Mucosa of rectum (tissue), 2 donors: ENCODE results near the gene ATXN1.
A peak's percentile ranks its signal among the peaks of the same experiment; 100 is the strongest.

Source experiments
- H3K27ac ChIP-seq, 2 donors: one replicate each; pipeline ENCODE4 v1.7.0; 2013; ENCODE audit warnings: inconsistent platforms in 2 of 2, low read depth in 2 of 2, low read length in 2 of 2
- H3K27me3 ChIP-seq, 2 donors: one replicate each; pipeline ENCODE4 v1.7.0; 2013; ENCODE audit warnings: low read length in 2 of 2; ENCODE audit not compliant: control insufficient read depth in 2 of 2, insufficient read depth in 2 of 2
- H3K36me3 ChIP-seq, 2 donors: one replicate each; pipeline ENCODE4 v1.7.0; 2013; ENCODE audit warnings: low read length in 2 of 2; ENCODE audit not compliant: control insufficient read depth in 2 of 2, insufficient read depth in 2 of 2
- H3K4me1 ChIP-seq, 2 donors: one replicate each; pipeline ENCODE4 v1.7.0; 2013; ENCODE audit warnings: low read length in 2 of 2, mild to moderate bottlenecking in 1 of 2; ENCODE audit not compliant: control insufficient read depth in 2 of 2, insufficient read depth in 2 of 2
- H3K4me3 ChIP-seq, 2 donors: one replicate each; pipeline ENCODE4 v1.7.0; 2013; ENCODE audit warnings: low read length in 2 of 2
- H3K9ac ChIP-seq, 2 donors: one replicate each; pipeline ENCODE4 v1.7.0; 2013; ENCODE audit warnings: low read length in 2 of 2, low read depth in 1 of 2, mild to moderate bottlenecking in 1 of 2
- H3K9me3 ChIP-seq, 2 donors: one replicate each; pipeline ENCODE4 v1.7.0; 2013; ENCODE audit warnings: low read length in 2 of 2; ENCODE audit not compliant: control insufficient read depth in 2 of 2
- donor health status: healthy.
- donor health status: Normal muscosa, but diverticular disease.

Gene ATXN1

DNA sequence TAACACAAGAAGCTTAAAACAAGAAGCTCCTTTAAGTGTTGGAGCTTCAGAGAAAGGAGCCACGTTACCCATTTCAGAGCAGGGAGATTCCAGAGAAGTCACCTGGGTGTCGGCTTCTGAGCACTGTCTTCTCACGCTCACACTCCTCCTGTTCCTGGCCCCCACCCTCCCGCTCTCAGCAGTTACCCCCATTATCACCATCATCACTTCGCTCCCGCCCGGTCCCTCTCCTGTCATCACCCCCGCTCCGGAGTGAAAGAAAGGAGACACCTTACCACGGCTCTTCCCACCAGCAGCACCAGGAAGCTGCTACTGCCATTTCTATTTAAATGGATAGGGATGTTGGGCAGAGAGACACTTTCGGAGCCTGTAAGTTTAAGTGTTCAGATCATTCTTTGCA is 399.0 kb downstream of the ATXN1 start:
- Histone ChIP-seq H3K36me3 (no peaks in the 10 kb centered on the region), H3K9ac (no peak overlapping the region), H3K27ac (no peak overlapping the region), H3K4me1 (no peaks in the 10 kb centered on the region), H3K4me3 (no peak overlapping the region), H3K27me3 (no peaks in the 10 kb centered on the region), H3K9me3 (no peaks in the 10 kb centered on the region)

DNA sequence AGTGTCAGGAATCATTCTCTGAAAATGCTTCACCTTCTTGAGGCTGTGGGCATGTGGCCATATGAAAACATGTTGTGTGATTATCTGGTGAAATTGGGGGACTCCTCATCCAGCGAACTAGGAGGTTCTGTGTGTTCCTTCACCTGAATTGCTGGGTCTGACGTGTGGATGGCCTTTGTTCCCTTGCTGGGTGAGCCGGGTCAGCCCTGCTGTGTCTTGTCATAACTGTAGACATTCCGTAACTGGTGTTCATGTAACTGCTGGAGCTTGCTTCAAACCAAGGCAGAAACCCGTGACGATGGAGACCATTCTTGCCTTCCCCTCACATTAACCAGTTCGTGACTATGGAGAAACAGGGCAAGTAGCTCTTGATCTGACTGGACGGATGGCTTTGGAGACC is 399.4 kb downstream of the ATXN1 start:
- no peaks in the 10 kb centered on the region for H3K4me1 ChIP-seq
- no peaks in the 10 kb centered on the region for H3K9me3 ChIP-seq
- no peak overlapping the region for H3K4me3 ChIP-seq
- no peak overlapping the region for H3K27ac ChIP-seq
- no peaks in the 10 kb centered on the region for H3K36me3 ChIP-seq
- no peaks in the 10 kb centered on the region for H3K27me3 ChIP-seq
- H3K9ac ChIP-seq, result no peak overlapping the region

DNA sequence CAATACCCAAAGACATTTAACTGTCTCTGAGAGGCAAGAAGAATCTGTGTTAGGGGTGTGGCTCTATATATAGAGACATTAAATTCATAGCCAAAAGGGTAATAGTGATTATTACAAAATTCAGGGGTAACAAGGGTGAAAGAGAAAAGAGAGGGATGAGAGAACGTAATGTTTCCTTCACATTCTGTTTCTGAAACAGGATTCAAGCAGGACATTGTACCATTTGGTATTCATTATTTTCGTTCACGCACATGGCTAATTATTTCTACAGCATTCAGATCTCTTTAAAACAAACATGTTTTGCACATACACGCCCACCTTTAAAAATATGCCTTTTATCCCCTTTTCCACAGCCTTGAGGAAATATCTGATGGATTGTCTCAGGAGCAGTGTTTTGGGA is 400.1 kb downstream of the ATXN1 start:
- H3K4me3 ChIP-seq, result no peak overlapping the region
- no peaks in the 10 kb centered on the region for H3K27me3 ChIP-seq
- H3K4me1 ChIP-seq, result no peaks in the 10 kb centered on the region
- H3K9me3 ChIP-seq, result no peaks in the 10 kb centered on the region
- no peaks in the 10 kb centered on the region for H3K36me3 ChIP-seq
- no peak overlapping the region for H3K9ac ChIP-seq
- no peak overlapping the region for H3K27ac ChIP-seq

DNA sequence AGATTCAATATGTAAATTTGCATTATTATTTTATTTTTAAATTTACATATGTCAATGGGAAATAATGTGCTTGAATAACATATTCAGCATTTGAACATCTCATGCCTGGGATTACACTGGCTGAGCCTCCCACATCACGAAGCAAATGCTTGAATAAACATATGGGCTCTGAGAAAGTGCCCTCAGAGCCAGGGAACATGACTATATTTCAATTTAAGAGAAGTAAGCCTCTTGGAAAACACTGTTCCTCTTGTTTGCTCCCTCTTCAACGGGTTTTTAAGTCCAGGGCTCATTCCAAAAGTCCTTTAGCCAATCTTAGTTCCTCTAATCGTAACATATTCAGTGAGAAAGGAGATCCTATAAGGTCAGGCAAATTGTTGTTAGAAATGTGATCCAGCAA is 400.9 kb downstream of the ATXN1 start:
- H3K4me1 ChIP-seq, result no peaks in the 10 kb centered on the region
- no peaks in the 10 kb centered on the region for H3K27me3 ChIP-seq
- no peaks in the 10 kb centered on the region for H3K9me3 ChIP-seq
- H3K4me3 ChIP-seq, result no peak overlapping the region
- no peak overlapping the region for H3K27ac ChIP-seq
- no peaks in the 10 kb centered on the region for H3K36me3 ChIP-seq
- H3K9ac ChIP-seq, result no peak overlapping the region

DNA sequence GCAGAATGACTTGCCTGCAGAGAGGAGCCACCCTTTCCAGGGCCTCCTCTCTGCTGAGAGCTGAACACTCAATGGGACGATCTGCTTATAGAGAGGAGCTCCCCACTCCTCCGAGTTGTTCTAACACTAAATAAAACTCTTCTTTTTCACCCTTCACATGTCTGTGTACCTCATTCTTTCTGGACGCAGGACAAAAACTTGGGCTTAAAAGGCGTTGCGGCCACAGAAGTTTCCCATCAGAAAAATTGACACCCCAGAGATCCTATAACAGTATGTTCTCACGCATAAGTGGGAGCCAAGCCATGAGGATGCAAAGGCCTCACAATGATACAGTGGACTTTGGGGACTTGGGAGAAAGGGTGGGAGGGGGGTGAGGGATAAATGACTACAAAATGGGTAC is 401.7 kb downstream of the ATXN1 start:
- Histone ChIP-seq H3K9ac (no peak overlapping the region), H3K36me3 (no peaks in the 10 kb centered on the region), H3K4me3 (no peak overlapping the region)

DNA sequence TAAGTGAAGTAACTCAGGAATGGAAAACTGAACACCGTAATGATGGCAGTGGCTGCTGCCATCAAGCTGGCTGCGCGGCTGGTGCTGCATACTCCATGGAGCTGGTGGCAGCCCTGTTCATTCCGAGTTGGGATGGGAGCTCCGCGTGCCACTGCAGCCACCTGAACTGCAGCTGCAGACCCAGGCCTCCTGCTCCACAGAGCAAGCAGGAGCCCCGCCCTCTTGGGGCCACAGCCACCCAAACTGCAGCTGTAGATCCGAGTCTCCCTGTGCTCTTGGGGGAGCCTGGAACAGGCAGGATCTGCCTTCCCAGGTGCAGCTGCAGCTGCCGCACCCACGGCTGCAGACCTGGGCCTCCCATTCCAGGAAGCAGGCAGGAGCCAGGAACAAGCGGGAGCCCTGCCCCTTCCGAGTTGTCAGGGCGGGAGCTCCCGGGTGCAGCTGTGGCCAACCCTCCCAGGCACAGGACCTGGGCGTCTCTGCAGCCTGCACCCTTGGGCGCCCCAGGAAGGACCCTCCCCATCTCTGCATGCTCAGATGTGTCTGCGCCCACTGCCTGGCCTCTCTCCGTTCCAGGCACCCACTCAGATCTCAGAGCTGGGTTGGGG is 402.6 kb downstream of the ATXN1 start:
- Histone ChIP-seq H3K4me1 (no peaks in the 10 kb centered on the region), H3K4me3 (peak overlapping the region in 1 of 2 donors; percentile 7), H3K36me3 (no peaks in the 10 kb centered on the region), H3K27me3 (no peaks in the 10 kb centered on the region), H3K9ac (no peak overlapping the region), H3K9me3 (no peaks in the 10 kb centered on the region), H3K27ac (no peak overlapping the region)

More for the DNA sequence above, 401.7 kb downstream of the ATXN1 start:
- Histone ChIP-seq H3K27ac (no peak overlapping the region), H3K4me1 (no peaks in the 10 kb centered on the region), H3K9me3 (no peaks in the 10 kb centered on the region), H3K27me3 (no peaks in the 10 kb centered on the region)

DNA sequence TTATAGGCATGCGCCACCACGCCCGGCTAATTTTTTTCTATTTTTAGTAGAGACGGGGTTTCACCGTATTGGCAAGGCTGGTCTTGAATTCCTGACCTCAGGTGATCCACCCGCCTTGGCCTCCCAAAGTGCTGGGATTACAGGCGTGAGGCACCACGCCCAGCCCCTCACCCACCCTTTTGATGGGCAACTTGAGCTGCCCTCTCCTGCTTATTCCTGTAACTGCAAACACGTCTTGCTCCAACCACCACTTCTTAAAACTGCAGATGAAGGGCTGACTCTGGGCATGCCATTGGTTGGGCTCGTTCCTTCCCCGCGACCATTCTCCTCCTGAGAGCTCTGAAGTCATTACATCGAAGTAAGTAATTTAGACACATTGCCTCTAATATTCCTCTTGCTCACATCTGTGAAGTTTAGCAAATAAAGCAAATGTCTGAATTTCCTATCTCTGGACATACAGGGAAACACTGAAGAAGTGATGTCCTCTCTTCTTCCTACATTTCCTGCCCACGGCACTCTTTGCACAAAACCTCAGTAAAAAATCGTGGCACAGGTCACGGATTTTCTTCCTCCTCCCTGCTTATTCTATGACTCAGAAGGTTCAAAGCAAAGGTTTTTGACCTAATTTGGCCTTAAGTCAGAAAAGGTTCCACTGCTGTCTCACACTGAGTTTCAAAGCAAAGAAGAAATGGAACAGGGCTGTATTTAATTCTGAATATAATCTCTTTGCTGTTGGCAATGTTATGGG is 405.4 kb downstream of the ATXN1 start:
- Histone ChIP-seq H3K27ac (no peak overlapping the region), H3K4me1 (no peaks in the 10 kb centered on the region), H3K36me3 (no peaks in the 10 kb centered on the region)

DNA sequence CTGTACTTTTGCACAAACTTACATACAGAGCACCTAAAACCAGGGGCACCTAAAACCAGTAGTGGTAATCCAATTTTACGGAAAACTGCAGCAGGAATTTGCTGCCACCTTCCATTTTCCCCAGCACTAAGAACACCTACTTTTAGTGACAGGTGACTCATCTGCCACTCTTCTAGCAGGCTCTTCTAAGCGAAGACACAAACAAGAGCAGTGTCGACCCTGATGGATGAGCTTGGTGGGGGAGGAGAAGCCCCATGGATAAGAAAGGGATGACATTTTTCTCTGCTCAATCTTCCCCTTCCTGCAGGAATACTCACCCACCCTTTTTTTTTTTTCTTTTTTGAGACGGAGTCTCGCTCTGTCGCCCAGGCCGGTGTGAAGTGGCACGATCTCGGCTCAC is 406.0 kb downstream of the ATXN1 start:
- no peak overlapping the region for H3K27ac ChIP-seq
- H3K4me3 ChIP-seq, result no peak overlapping the region
- H3K9ac ChIP-seq, result no peak overlapping the region
- H3K9me3 ChIP-seq, result no peaks in the 10 kb centered on the region
- H3K4me1 ChIP-seq, result no peaks in the 10 kb centered on the region
- H3K36me3 ChIP-seq, result no peaks in the 10 kb centered on the region
- no peaks in the 10 kb centered on the region for H3K27me3 ChIP-seq

More for the DNA sequence above, 405.4 kb downstream of the ATXN1 start:
- Histone ChIP-seq H3K9me3 (no peaks in the 10 kb centered on the region), H3K27me3 (no peaks in the 10 kb centered on the region), H3K4me3 (no peak overlapping the region), H3K9ac (no peak overlapping the region)

DNA sequence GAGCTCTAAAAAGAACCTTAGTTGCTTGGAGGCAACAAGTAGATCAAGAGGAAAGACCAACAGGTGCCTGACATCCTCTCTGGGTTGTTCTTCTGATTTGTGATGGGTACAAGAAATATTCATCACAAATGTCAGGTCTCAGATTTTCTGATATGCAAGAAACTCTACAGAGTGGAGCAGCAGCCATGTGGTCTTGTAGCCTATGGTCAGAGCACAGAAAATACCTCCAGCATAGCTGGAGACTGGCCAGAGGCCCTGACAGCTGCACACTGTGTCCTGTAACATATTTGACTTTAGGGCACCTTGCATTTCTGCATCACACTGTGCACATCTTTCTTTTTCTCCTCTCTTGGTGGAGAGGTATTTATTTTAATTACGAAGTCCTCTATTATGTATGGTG is 406.6 kb downstream of the ATXN1 start:
- H3K27ac ChIP-seq, result no peak overlapping the region

DNA sequence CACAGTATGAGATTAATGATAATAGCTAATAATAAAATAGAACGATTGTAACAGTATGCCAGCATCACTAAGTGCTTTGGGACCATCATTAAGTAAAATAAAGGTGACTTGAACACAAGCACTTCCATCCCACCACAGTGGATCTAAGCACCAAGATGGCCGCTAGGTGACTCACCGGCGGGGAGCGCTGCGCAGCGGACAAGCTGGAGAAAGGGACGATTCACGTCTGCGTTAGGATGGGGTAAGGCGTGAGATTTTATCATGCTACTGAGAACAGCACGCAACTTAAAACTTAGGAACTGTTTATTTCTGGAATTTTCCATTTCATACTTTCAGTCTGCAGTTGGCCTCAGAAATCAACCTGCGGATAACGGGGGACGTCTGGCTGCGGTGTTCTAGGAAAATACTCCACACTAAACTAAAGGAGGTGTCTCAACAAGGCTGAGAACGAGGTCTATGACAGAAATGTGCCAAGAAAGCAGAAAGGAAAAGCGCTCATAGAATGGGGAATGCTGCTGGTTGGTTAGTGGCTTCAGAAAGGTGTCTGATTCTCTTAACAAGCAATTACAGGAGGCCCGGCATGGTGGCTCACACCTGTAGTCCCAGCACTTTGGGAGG is 408.3 kb downstream of the ATXN1 start:
- Histone ChIP-seq H3K9ac (no peak overlapping the region), H3K9me3 (no peaks in the 10 kb centered on the region), H3K36me3 (no peaks in the 10 kb centered on the region), H3K27ac (no peak overlapping the region), H3K27me3 (no peaks in the 10 kb centered on the region), H3K4me3 (no peak overlapping the region), H3K4me1 (no peaks in the 10 kb centered on the region)

More for the DNA sequence above, 406.6 kb downstream of the ATXN1 start:
- Histone ChIP-seq H3K9ac (no peak overlapping the region), H3K9me3 (no peaks in the 10 kb centered on the region), H3K36me3 (no peaks in the 10 kb centered on the region), H3K4me3 (no peak overlapping the region), H3K4me1 (no peaks in the 10 kb centered on the region), H3K27me3 (no peaks in the 10 kb centered on the region)
